Upper lobe of left lung (tissue), 6 donors: Measurements from ENCODE around the gene CAPN5. TPM values are rescaled to one million over a fixed set of nuclear protein-coding genes. Genes with fewer than 3 reads are reported as not detected.

ENCODE experiments used
- ATAC-seq, 2 donors: fragments of 200-7000 bp; cut with Tn5 transposase; one replicate each; pipeline ENCODE4 v1.9.1; 2022; ENCODE audit warnings: mild to moderate bottlenecking in 2 of 2, moderate library complexity in 2 of 2; ENCODE audit not compliant: low FRiP score in 2 of 2
- DNase-seq, 2 donors: peaks; one replicate each; pipeline ENCODE4 v3.0.0-alpha.2; 2019 to 2020
- H3K27ac ChIP-seq, 4 donors: fragments of 200-600 bp; sonication (generic); one replicate each; pipeline ENCODE4 v1.5.1; 2016 to 2019
- H3K27me3 ChIP-seq, 4 donors: fragments of 200-600 bp; sonication (generic); one replicate each; pipeline ENCODE4 v1.5.1; 2017 to 2019
- H3K36me3 ChIP-seq, 4 donors: fragments of 200-600 bp; sonication (generic); one replicate each; pipeline ENCODE4 v1.5.1; 2016 to 2019
- H3K4me1 ChIP-seq, 4 donors: fragments of 200-600 bp; sonication (generic); one replicate each; pipeline ENCODE4 v1.5.1; 2018 to 2019
- H3K4me3 ChIP-seq, 4 donors: fragments of 200-600 bp; sonication (generic); one replicate each; pipeline ENCODE4 v1.5.1; 2017 to 2019; ENCODE audit warnings: mild to moderate bottlenecking in 2 of 4, moderate library complexity in 1 of 4
- H3K9me3 ChIP-seq, 4 donors: fragments of 200-600 bp; sonication (generic); one replicate each; pipeline ENCODE4 v1.5.1; 2018 to 2019
- EP300 ChIP-seq, 4 donors: sonication (generic); formaldehyde crosslinking; IDR thresholded peaks; one replicate each; pipeline ENCODE4 v1.5.1; 2017; ENCODE audit warnings: antibody characterized with exemption in 4 of 4, control low read depth in 2 of 4
- POLR2A ChIP-seq, 4 donors: fragments of 450-650 bp; IDR thresholded peaks; one replicate each; pipeline ENCODE4 v1.5.1; 2016 to 2017; ENCODE audit warnings: antibody characterized with exemption in 4 of 4, mild to moderate bottlenecking in 2 of 4
- POLR2AphosphoS5 ChIP-seq, 2 donors: sonication (generic); formaldehyde crosslinking; IDR thresholded peaks; one replicate each; pipeline ENCODE4 v1.5.1; 2017; ENCODE audit warnings: antibody characterized with exemption in 2 of 2
- WGBS, 2 donors: methylation state at CpG; one replicate each; pipeline ENCODE4 v1.1.5; 2017 to 2018; 5-methylcytosine and 5-hydroxymethylcytosine counted together
- total RNA-seq, 6 donors: library from RNA; depleted of rRNA in 4 of 6; stranded (reverse); fragments of >200 nt in 4 of 6; gene quantifications; one replicate each; pipeline versions ENCODE4 v1.1.0 to v1.2.1, GENCODE V29; 2016 to 2021
- TF ChIP-seq, protein P1 (sequence below), 6 experiments: fragments of 450-650 bp in 4 of 6; fragments of 200-600 bp in 2 of 6; sonication (generic) in 2 of 6; IDR thresholded peaks; one replicate each; pipeline ENCODE4 v1.5.1; 2016 to 2019; ENCODE audit warnings: antibody characterized with exemption in 6 of 6
- donor health status: DM: no; HTN: no; CAD: no; lungs with moderate emphysema.
- donor health status: DM: no; HTN: yes; CAD: no; lungs with severe emphysema.

Gene CAPN5
- total RNA-seq, 6 donors from 2014 or later, result 2.6 to 8.4 (median 4.4) TPM

DNA sequence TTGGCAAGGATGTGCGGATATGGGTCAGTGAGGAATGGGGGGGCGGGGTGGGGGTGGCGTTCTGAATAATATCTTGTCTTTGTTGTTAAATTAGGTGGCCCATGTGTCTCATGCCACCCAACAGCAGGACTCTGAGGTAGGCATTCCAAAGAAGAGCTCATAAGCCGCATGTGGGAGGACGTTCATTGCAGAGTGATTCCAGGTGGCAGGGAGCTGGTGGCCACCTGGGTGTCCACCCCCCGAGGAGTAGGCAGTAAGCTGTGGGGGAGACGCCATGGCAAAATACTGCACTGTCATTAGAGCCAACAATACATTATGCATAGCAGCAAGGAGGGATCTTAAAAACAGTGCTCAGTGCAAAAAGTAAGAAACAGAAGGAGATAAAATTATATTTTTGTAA is 14.3 kb upstream of the CAPN5 start:
- no peaks in the 10 kb centered on the region for H3K36me3 ChIP-seq
- WGBS, 2 donors, result 83 to 86% methylated on average over 7 of the region's 7 CpGs
- H3K27me3 ChIP-seq, result no peaks in the 10 kb centered on the region
- DNase-seq (no peak), ATAC-seq (no peak)
- TF ChIP-seq POLR2A (IDR thresholded peaks at IDR 0.05), result no peak
- no peak for TF ChIP-seq POLR2AphosphoS5 (IDR thresholded peaks at IDR 0.05)
- TF ChIP-seq EP300 (IDR thresholded peaks at IDR 0.05), result no peak
- TF ChIP-seq, protein P1, sequence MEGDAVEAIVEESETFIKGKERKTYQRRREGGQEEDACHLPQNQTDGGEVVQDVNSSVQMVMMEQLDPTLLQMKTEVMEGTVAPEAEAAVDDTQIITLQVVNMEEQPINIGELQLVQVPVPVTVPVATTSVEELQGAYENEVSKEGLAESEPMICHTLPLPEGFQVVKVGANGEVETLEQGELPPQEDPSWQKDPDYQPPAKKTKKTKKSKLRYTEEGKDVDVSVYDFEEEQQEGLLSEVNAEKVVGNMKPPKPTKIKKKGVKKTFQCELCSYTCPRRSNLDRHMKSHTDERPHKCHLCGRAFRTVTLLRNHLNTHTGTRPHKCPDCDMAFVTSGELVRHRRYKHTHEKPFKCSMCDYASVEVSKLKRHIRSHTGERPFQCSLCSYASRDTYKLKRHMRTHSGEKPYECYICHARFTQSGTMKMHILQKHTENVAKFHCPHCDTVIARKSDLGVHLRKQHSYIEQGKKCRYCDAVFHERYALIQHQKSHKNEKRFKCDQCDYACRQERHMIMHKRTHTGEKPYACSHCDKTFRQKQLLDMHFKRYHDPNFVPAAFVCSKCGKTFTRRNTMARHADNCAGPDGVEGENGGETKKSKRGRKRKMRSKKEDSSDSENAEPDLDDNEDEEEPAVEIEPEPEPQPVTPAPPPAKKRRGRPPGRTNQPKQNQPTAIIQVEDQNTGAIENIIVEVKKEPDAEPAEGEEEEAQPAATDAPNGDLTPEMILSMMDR (IDR thresholded peaks at IDR 0.05), result no peak
- H3K27ac ChIP-seq, result no peak overlapping the region
- H3K9me3 ChIP-seq, result peaks cover 0 to 17% (median 11%) of the 10 kb centered on the region in 4 donors
- H3K4me1 ChIP-seq, result no peaks in the 10 kb centered on the region
- H3K4me3 ChIP-seq, result no peak overlapping the region

DNA sequence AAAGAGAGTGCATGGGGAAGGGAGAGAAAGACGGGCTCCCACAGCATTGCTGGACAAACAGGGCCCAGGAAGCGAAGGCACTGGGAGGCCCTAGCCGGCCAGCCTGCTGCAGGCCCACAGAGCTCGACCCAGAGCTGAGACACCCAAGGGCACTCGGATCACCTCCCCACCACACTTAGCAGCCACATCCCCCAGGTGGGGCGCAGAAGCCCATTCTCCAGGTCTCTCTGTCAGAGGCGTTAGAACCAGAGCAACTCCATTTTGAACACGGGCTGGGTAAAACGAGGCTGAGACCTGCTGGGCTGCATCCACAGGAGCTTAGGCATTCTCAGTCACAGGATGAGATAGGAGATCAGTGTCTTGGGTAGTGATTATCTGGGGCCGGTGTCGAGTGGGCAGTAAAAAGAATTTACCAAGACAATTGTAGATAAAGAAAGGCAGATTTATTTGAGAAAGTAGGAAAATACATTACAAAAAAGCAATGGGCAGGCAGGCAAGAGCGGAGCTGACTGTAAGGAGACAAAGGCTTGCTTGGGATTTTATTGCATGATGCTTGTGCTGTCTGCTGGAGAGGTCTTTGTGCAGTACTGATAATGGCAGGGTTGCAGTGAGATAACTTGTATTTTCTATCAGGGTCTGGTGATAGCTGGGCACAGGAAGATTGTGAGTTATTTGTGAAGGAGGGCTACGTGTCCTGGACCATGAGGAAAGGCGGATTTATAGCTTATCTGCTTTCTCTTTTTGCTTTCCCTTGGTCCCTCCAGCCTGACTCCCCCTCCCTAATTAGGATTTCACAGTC is 13.4 kb upstream of the CAPN5 start:
- WGBS, 2 donors, result 88 to 95% methylated on average over 14 of the region's 14 CpGs
- TF ChIP-seq EP300 (IDR thresholded peaks at IDR 0.05) (no peak), POLR2A (IDR thresholded peaks at IDR 0.05) (no peak), POLR2AphosphoS5 (IDR thresholded peaks at IDR 0.05) (no peak)
- TF ChIP-seq, protein P1 (IDR thresholded peaks at IDR 0.05), result no peak
- ATAC-seq (no peak), DNase-seq (no peak)
- Histone ChIP-seq H3K36me3 (no peaks in the 10 kb centered on the region), H3K9me3 (peaks cover 0 to 17% (median 11%) of the 10 kb centered on the region in 4 donors), H3K27me3 (no peaks in the 10 kb centered on the region), H3K4me3 (no peak overlapping the region), H3K4me1 (no peaks in the 10 kb centered on the region), H3K27ac (no peak overlapping the region)

DNA sequence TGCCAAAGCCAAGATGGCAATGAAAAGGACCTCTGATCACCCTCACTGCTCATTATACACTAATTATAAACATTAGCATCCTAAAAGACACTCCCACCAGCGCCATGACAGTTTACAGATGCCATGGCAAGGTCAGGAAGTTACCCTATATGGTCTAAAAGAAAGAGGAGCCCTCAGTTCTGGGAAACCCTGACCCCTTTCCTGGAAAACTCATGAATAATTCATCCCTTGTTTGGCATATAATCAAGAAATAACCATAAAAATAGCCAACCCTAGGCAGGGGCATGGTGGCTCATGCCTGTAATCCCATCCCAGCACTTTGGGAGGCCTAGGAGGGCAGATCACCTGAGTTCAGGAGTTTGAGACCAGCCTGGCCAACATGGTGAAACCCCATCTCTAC is 12.7 kb upstream of the CAPN5 start:
- WGBS, 2 donors, result 52 to 80% methylated on average over 1 of the region's 1 CpG
- TF ChIP-seq EP300 (IDR thresholded peaks at IDR 0.05) (no peak), POLR2AphosphoS5 (IDR thresholded peaks at IDR 0.05) (no peak), POLR2A (IDR thresholded peaks at IDR 0.05) (no peak)
- TF ChIP-seq, protein P1 (IDR thresholded peaks at IDR 0.05), result no peak
- ATAC-seq, result no peak
- H3K4me1 ChIP-seq, result no peaks in the 10 kb centered on the region
- H3K27ac ChIP-seq, result no peak overlapping the region
- no peak overlapping the region for H3K4me3 ChIP-seq
- DNase-seq, result no peak
- H3K27me3 ChIP-seq, result no peaks in the 10 kb centered on the region
- H3K36me3 ChIP-seq, result no peaks in the 10 kb centered on the region
- H3K9me3 ChIP-seq, result peaks cover 0 to 17% (median 11%) of the 10 kb centered on the region in 4 donors

DNA sequence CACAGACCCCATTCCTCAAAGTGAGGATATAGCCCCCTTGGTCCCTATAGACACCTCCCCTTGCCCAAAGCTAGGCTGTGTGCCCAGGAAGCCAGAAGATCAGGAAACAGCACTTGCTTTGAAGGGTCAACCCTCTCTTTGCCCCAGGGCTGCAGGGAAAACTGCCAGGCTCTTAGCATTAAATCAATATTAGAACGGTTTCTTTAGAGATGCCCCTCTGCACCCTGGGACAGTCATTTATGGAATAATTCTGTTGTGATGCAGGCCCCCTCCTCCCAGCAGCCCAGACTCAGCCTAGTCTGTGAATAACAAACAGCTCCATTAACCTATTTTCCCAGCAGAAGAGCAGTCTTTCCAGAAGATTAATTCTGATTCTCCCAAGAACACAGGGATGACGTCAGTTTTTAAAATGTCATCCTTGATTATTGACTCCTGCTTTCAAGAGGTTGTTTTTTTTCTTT is 11.6 kb upstream of the CAPN5 start:
- H3K27me3 ChIP-seq, result no peaks in the 10 kb centered on the region
- no peaks in the 10 kb centered on the region for H3K4me1 ChIP-seq
- no peak overlapping the region for H3K27ac ChIP-seq
- ATAC-seq (no peak), DNase-seq (no peak)
- peaks cover 0 to 17% (median 11%) of the 10 kb centered on the region in 4 donors for H3K9me3 ChIP-seq
- no peaks in the 10 kb centered on the region for H3K36me3 ChIP-seq
- WGBS, 2 donors, result 59 to 69% methylated on average over 2 of the region's 2 CpGs
- TF ChIP-seq, protein P1 (IDR thresholded peaks at IDR 0.05), result no peak
- no peak for TF ChIP-seq POLR2AphosphoS5 (IDR thresholded peaks at IDR 0.05)
- no peak for TF ChIP-seq POLR2A (IDR thresholded peaks at IDR 0.05)
- no peak for TF ChIP-seq EP300 (IDR thresholded peaks at IDR 0.05)
- H3K4me3 ChIP-seq, result no peak overlapping the region
